Activated CD4-positive, alpha-beta T cell treated with anti-CD3 and anti-CD28 coated beads for 48 hours (primary cell): ENCODE data around the gene KRTAP5-10.
"Not testable (repeated sequence)": the region's sequence is repeated elsewhere in the genome, so short reads cannot be mapped to it uniquely, and the experiment has no call there.

Experiments
- DNase-seq: peaks from one replicate; pipeline ENCODE4 v3.0.0-alpha.2; 2020

KRTAP5-10 gene, protein sequence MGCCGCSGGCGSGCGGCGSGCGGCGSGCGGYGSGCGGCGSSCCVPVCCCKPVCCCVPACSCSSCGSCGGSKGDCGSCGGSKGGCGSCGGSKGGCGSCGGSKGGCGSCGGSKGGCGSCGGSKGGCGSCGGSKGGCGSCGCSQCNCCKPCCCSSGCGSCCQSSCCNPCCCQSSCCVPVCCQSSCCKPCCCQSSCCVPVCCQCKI

GRCh38 chr11:71565263-71565662 lies at the start of gene KRTAP5-10:
Gene KRTAP5-10, plus strand, starts transcription at chr11:71565563. Its CDS starts 25 bp downstream, at chr11:71565588.
- no peak for DNase-seq

GRCh38 chr11:71518506-71519471 lies 46.6 kb upstream of the KRTAP5-10 start:
- DNase-seq = no peak

DNA sequence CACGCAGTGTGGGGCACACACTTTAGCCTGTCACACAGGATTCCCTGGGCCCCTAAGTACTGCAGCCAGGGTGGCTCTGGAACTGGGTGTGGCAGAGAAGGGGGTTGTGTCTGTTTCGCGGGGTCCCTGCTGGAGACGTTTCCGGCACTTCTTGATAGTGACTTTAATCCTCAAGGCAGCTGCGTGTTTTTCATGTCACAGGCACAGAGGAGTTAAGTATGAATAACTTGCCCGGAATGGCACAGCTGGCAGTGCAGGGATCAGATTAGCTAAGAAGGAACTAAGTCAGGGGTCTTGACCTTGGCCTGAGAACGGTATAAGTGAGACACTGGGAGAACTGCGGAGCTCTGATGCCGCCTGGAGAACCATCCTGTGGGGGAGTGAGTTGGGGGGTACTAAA lies 45.8 kb upstream of the KRTAP5-10 start:
- DNase-seq = no peak

DNA sequence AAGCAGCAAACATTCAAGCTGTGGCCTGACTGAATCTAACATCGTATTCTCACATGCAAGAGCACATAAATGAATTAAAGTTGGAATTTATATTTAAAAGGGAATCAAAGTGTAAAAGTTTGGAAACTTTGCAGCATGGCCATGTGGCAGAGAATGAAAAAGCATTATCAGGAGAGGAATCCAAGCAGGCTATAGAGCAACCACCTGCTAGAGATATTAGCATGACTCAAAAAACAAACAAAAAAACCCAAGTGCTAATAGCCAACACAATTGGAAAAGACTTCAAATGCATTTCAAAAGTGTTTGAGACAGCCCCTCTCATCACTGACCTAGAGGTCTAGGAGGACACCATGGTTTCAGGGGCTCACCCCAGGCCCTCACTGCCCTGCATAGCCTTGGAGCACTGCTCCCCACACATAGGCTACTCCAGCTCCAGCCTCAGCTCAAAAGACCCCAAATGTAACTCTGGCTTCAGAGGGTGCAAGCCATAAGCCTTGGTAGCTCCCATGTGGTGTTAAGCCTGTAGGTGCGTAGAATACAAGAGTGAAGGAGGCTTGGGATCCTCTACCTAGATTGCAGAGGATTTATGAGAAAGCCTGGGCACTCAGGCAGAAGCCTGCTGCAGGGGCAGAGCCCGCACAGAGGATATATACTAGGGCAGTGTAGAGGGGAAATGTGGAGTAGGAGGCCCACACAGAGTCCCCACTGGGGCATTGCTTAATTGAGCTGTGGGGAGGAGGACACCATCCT lies 40.0 kb upstream of the KRTAP5-10 start:
- DNase-seq = no peak

DNA sequence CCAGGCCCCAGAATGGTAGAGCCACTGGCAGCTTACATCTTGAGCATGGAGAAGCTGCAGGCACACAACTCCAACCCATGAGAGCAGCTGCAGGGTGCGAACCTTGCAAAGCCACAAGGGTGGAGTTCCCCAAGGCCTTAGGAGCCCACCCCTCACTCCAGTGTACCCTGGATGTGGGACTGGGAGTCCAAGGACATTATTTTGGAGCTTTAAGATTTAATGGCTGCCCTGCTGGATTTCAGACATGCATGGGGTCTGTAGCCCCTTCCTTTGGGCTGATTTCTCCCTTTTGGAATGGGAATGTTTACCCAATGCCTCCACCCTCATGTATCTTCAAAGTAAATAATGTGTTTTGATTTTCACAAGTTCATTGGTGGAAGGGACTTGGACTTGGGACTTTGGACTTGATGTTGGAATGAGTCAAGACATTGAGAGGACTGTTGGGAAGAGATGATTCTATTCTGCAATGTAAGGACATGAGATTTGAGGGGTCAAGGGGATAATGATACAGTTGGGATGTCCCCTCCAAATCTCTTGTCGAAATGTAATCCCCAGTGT lies 39.3 kb upstream of the KRTAP5-10 start:
- no peak for DNase-seq

- DNase-seq = not testable (repeated sequence)
Measured at GRCh38 chr11:71526796-71527575, 38.4 kb upstream of the KRTAP5-10 start, which contains the start of gene KRTAP5-7. Gene KRTAP5-7, plus strand, starts transcription at chr11:71527267. Its CDS starts 34 bp downstream, at chr11:71527301.

- DNase-seq = no peak
Measured at GRCh38 chr11:71527576-71528210, 37.7 kb upstream of the KRTAP5-10 start.

GRCh38 chr11:71530602-71531001 lies 34.8 kb upstream of the KRTAP5-10 start:
- no peak for DNase-seq

GRCh38 chr11:71532036-71532610 lies 33.2 kb upstream of the KRTAP5-10 start:
- no peak for DNase-seq

DNA sequence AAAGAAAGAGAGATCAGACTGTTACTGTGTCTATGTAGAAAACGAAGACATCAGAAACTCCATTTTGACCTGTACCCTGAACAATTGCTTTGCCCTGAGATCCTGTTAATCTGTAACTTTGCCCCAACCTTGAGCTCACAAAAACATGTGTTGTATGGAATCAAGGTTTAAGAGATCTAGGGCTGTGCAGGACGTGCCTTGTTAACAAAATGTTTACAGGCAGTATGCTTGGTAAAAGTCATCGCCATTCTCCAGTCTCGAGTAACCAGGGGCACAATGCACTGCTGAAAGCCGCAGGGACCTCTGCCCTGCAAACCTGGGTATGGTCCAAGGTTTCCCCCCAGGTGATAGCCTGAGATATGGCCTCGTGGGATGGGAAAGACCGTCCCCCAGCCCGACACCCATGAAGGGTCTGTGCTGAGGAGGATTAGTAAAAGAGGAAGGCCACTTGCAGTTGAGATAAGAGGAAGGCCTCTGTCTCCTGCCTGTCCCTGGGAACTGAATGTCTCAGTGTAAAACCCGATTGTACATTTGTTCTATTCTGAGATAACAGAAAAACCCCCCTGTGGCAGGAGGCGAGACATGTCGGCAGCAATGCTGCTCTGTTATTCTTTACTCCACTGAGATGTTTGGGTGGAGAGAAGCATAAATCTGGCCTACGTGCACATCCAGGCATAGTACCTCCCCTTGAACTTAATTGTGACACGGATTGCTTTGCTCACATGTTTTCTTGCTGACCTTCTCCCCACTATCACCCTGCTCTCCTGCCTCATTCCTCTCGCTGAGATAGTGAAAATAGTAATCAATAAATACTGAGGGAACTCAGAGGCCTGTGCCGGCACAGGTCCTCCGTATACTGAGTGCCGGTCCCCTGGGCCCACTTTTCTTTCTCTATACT lies 30.4 kb upstream of the KRTAP5-10 start:
- DNase-seq = not testable (repeated sequence)

DNA sequence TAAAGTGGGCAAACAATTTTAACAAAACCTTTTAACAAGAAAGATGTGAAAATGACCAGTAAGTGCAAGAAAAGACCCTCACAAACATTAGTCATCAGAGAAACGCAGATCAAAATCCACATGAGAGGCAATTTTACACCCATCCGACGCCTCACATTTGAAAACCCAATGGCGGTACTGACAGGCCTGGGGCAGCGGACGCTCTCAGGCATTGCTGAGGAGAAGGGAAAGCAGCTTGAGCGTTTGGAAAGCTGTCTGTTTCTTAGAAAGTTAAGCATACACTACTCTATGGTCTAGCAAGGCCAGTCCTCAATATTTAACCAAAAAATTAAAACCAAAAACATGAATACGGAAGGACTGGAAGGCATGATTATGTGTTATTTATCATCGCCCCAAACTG lies 29.5 kb upstream of the KRTAP5-10 start:
- DNase-seq = no peak

DNA sequence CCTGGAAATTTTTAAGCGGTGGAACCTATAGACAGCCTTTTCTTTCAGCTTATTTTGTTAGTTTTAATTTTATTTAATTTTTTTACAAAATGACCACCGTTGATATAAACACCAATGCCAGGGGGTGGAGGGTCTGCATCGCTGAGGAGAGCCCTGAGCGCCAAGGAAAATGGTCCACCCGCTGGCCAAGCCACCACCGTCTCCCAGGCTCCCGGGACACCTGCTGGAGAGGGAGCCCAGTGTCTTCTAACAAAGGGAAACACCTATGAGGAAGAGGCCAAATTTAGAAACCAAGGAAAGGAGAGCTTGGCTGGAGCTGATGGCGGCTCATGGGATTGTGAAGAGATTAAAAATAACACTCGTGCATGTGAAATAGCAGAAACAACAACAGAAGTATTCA lies 27.8 kb upstream of the KRTAP5-10 start:
- DNase-seq = no peak

GRCh38 chr11:71537977-71538665 lies 27.2 kb upstream of the KRTAP5-10 start, which contains the start of gene KRTAP5-8:
Gene KRTAP5-8, plus strand, starts transcription at chr11:71538025. Its CDS starts 31 bp downstream, at chr11:71538056.
- not testable (repeated sequence) for DNase-seq

DNA sequence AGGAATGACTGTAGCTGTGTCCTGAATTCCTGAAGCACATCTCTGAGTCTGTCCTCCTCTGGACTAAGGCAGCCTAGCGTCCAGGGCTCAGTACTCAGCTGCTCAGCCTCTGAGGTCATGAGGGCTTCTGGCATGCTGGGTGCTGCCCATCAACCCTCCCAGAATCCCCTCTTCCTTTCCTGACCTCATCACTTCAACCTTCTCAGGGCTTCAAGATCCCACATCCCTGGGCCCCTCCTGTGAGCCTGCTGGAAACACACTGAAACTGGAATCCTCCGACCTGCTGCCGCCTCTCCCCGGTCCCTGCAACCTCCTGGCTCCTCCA lies 26.7 kb upstream of the KRTAP5-10 start:
- no peak for DNase-seq

DNA sequence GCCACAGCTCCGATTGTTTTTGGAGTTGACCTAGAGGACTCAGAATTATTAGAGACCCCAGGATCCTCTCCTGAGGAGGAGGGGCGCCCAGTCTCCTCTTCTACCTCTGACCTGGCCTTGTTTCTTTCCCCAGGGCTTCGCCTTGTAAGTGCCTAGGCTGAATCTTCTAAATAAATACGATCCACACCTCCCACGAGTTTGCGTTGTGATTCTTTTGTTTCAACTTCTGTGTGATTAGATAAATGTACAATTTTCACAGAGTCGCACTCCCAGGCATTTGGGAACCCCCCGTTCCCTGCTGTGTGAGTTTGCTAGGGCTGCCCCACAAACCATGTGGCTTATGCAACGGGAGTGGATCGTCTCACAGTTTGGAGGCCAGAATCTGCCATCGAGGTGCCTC lies 26.3 kb upstream of the KRTAP5-10 start:
- no peak for DNase-seq

GRCh38 chr11:71539971-71540370 lies 25.4 kb upstream of the KRTAP5-10 start:
- DNase-seq = not testable (repeated sequence)

- not testable (repeated sequence) for DNase-seq
Measured at GRCh38 chr11:71540521-71541304, 24.6 kb upstream of the KRTAP5-10 start.

GRCh38 chr11:71542382-71542781 lies 23.0 kb upstream of the KRTAP5-10 start:
- no peak for DNase-seq
